Measurements from ENCODE around the gene CACNA1S. TPM values are rescaled to one million over a fixed set of nuclear protein-coding genes. Genes with fewer than 3 reads are reported as not detected.

CACNA1S gene
- total RNA-seq, 1 donor from 2014 or later = not detected

DNA sequence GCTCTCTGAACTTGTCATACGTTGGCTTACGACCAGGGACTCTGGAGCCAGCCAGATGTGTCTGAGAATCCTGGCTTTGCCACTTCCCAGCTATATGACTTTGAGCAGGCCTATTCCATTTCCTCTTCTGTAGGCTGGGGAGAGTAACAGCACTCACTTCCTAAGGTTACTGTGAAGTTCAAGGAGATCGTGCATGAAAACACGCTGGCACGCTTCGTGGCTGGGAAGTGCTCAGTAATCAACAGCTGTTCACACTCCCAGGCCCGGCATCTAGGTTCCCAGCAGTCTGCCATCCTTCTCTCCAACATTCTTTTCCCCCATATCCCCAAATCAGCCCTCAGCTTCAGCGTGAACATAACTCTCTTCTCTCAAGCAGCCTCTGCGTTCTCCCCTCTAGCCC is 12.8 kb upstream of the CACNA1S start:
- TF ChIP-seq, protein P1, sequence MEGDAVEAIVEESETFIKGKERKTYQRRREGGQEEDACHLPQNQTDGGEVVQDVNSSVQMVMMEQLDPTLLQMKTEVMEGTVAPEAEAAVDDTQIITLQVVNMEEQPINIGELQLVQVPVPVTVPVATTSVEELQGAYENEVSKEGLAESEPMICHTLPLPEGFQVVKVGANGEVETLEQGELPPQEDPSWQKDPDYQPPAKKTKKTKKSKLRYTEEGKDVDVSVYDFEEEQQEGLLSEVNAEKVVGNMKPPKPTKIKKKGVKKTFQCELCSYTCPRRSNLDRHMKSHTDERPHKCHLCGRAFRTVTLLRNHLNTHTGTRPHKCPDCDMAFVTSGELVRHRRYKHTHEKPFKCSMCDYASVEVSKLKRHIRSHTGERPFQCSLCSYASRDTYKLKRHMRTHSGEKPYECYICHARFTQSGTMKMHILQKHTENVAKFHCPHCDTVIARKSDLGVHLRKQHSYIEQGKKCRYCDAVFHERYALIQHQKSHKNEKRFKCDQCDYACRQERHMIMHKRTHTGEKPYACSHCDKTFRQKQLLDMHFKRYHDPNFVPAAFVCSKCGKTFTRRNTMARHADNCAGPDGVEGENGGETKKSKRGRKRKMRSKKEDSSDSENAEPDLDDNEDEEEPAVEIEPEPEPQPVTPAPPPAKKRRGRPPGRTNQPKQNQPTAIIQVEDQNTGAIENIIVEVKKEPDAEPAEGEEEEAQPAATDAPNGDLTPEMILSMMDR (IDR thresholded peaks at IDR 0.05; ENCODE audit: insufficient read depth, low read depth, low read length) = no peak
- no peak for TF ChIP-seq EZH2 (IDR thresholded peaks at IDR 0.05; ENCODE audit: insufficient read depth, low read length)
- no peaks in the 10 kb centered on the region for H3K9me3 Mint-ChIP-seq (ENCODE audit: unreplicated experiment)
- H2AFZ ChIP-seq (ENCODE audit: low read depth, low read length) = no peak overlapping the region
- no peak overlapping the region for H3K4me2 ChIP-seq (ENCODE audit: low read length)
- no peak overlapping the region for H3K4me3 ChIP-seq (ENCODE audit: insufficient read depth, low read depth, low read length)
- H3K27ac ChIP-seq (ENCODE audit: low read depth, low read length) = no peak overlapping the region
- no peaks in the 10 kb centered on the region for H4K20me1 ChIP-seq (ENCODE audit: insufficient read depth, low read length)
- H3K36me3 Mint-ChIP-seq (ENCODE audit: low read depth, unreplicated experiment) = no peaks in the 10 kb centered on the region
- H3K4me1 Mint-ChIP-seq (ENCODE audit: low read depth, unreplicated experiment) = peaks cover 11% of the 10 kb centered on the region
- no peak for DNase-seq (ENCODE audit: low read depth)
- peaks cover 38% of the 10 kb centered on the region for H3K27me3 ChIP-seq (ENCODE audit: insufficient read depth, low read length)
- no peaks in the 10 kb centered on the region for H3K36me3 ChIP-seq (ENCODE audit: insufficient read depth, low read length)
- FAIRE-seq = no peak
- no peaks in the 10 kb centered on the region for H3K79me2 ChIP-seq (ENCODE audit: insufficient read depth, low read length)
- H3K9me3 ChIP-seq (ENCODE audit: insufficient read depth, low read depth, low read length) = no peaks in the 10 kb centered on the region
- peaks cover 8% of the 10 kb centered on the region for H3K4me1 ChIP-seq (ENCODE audit: insufficient read depth, low read length)
- peaks cover 48% of the 10 kb centered on the region for H3K27me3 Mint-ChIP-seq (ENCODE audit: low read depth, unreplicated experiment)
- H3K27ac Mint-ChIP-seq (ENCODE audit: unreplicated experiment) = no peak overlapping the region
- H3K4me3 Mint-ChIP-seq (ENCODE audit: unreplicated experiment) = no peak overlapping the region
- H3K9ac ChIP-seq (ENCODE audit: low read length) = no peak overlapping the region

DNA sequence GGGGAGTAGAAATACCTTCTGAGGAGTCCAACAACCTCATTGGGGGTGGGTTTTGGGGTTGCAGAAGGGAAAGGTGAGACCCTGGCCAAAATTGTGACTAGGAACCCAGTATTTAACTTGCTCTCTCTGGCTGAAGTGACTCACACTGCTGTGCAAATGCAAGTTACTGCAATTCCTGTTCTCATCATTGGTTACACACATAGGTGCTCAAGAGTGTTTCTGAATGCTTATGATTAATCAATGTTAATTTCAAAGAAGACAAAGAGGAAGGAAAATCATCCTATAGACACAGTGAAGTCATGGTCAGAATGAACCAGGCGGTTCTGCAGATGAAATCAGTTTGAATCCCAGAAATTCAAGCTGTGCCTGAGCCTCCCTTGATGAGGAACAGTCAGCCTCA is 11.6 kb upstream of the CACNA1S start:
- H3K79me2 ChIP-seq (ENCODE audit: insufficient read depth, low read length) = no peaks in the 10 kb centered on the region
- H3K4me2 ChIP-seq (ENCODE audit: low read length) = no peak overlapping the region
- Mint-ChIP-seq H3K36me3 (ENCODE audit: low read depth, unreplicated experiment) (no peaks in the 10 kb centered on the region), H3K4me1 (ENCODE audit: low read depth, unreplicated experiment) (peaks cover 11% of the 10 kb centered on the region), H3K27me3 (ENCODE audit: low read depth, unreplicated experiment) (peaks cover 48% of the 10 kb centered on the region), H3K9me3 (ENCODE audit: unreplicated experiment) (no peaks in the 10 kb centered on the region), H3K27ac (ENCODE audit: unreplicated experiment) (no peak overlapping the region), H3K4me3 (ENCODE audit: unreplicated experiment) (no peak overlapping the region)
- H3K27ac ChIP-seq (ENCODE audit: low read depth, low read length) = no peak overlapping the region
- FAIRE-seq = no peak
- H3K4me3 ChIP-seq (ENCODE audit: insufficient read depth, low read depth, low read length) = no peak overlapping the region
- H3K9me3 ChIP-seq (ENCODE audit: insufficient read depth, low read depth, low read length) = no peaks in the 10 kb centered on the region
- no peak overlapping the region for H3K9ac ChIP-seq (ENCODE audit: low read length)
- TF ChIP-seq, protein P1 (IDR thresholded peaks at IDR 0.05; ENCODE audit: insufficient read depth, low read depth, low read length) = no peak
- TF ChIP-seq EZH2 (IDR thresholded peaks at IDR 0.05; ENCODE audit: insufficient read depth, low read length) = no peak
- no peak for DNase-seq (ENCODE audit: low read depth)
- H4K20me1 ChIP-seq (ENCODE audit: insufficient read depth, low read length) = no peaks in the 10 kb centered on the region
- no peaks in the 10 kb centered on the region for H3K36me3 ChIP-seq (ENCODE audit: insufficient read depth, low read length)
- H3K4me1 ChIP-seq (ENCODE audit: insufficient read depth, low read length) = peaks cover 8% of the 10 kb centered on the region
- peaks cover 41% of the 10 kb centered on the region for H3K27me3 ChIP-seq (ENCODE audit: insufficient read depth, low read length)
- H2AFZ ChIP-seq (ENCODE audit: low read depth, low read length) = no peak overlapping the region

DNA sequence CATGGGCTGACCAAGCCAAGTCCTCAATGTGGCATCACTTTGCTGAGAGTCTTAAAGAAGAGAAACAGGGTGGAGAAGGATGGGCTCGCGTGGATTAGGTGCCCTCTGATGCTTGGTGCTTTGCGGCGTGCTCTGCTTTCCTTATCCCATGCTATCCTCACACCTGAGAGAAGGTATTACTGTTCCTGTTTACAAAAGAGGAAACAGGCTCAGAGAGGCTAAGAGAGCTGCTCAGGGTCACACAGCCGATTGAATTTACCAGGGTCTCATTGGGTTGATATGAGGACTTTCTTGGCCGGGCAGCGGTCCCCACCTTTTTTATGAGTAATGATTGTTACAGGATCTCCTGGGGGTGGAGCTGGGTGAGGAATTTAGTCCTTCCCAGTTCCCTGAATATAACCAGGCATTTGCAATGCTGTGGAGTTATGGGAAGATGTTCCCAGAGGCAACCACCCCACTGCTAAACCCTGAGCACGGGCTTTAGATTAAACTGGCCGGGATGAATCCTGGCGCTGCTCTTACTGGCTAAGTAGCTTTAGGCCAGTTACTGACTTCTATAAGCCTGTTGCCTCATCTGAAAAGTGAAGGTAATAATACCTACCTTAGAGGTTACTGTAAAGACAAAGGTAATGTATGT is 10.2 kb upstream of the CACNA1S start:
- H3K4me1 Mint-ChIP-seq (ENCODE audit: low read depth, unreplicated experiment) = peaks cover 5% of the 10 kb centered on the region
- Histone ChIP-seq H2AFZ (ENCODE audit: low read depth, low read length) (no peak overlapping the region), H3K4me3 (ENCODE audit: insufficient read depth, low read depth, low read length) (no peak overlapping the region), H3K4me2 (ENCODE audit: low read length) (no peak overlapping the region), H4K20me1 (ENCODE audit: insufficient read depth, low read length) (no peaks in the 10 kb centered on the region), H3K4me1 (ENCODE audit: insufficient read depth, low read length) (peaks cover 8% of the 10 kb centered on the region), H3K79me2 (ENCODE audit: insufficient read depth, low read length) (no peaks in the 10 kb centered on the region), H3K36me3 (ENCODE audit: insufficient read depth, low read length) (no peaks in the 10 kb centered on the region), H3K9me3 (ENCODE audit: insufficient read depth, low read depth, low read length) (no peaks in the 10 kb centered on the region), H3K27ac (ENCODE audit: low read depth, low read length) (no peak overlapping the region), H3K9ac (ENCODE audit: low read length) (no peak overlapping the region), H3K27me3 (ENCODE audit: insufficient read depth, low read length) (peaks cover 47% of the 10 kb centered on the region)
- H3K27ac Mint-ChIP-seq (ENCODE audit: unreplicated experiment) = no peak overlapping the region
- TF ChIP-seq EZH2 (IDR thresholded peaks at IDR 0.05; ENCODE audit: insufficient read depth, low read length) = no peak
- TF ChIP-seq, protein P1 (IDR thresholded peaks at IDR 0.05; ENCODE audit: insufficient read depth, low read depth, low read length) = no peak
- DNase-seq (ENCODE audit: low read depth) = no peak
- no peak for FAIRE-seq
- peaks cover 49% of the 10 kb centered on the region for H3K27me3 Mint-ChIP-seq (ENCODE audit: low read depth, unreplicated experiment)
- H3K36me3 Mint-ChIP-seq (ENCODE audit: low read depth, unreplicated experiment) = no peaks in the 10 kb centered on the region
- no peak overlapping the region for H3K4me3 Mint-ChIP-seq (ENCODE audit: unreplicated experiment)
- no peaks in the 10 kb centered on the region for H3K9me3 Mint-ChIP-seq (ENCODE audit: unreplicated experiment)

Measured in astrocyte (in vitro differentiated cells and primary cell).